Measurements from ENCODE around the gene EPS15. TPM values are rescaled to one million over a fixed set of nuclear protein-coding genes. Genes with fewer than 3 reads are reported as not detected.
"Not testable (repeated sequence)": the region's sequence is repeated elsewhere in the genome, so short reads cannot be mapped to it uniquely, and the experiment has no call there.

Gene EPS15
- total RNA-seq, 5 donors from 2014 or later (not counting 1 experiment from before 2014, with no cell fraction given) = 61.0 to 76.1 (median 75.2) TPM

GRCh38 chr1:51325878-51326755 is 192.9 kb downstream of the EPS15 start:
- Mint-ChIP-seq H3K9me3 (no peaks in the 10 kb centered on the region), H3K36me3 (no peaks in the 10 kb centered on the region), H3K27me3 (peaks cover 23 to 37% of the 10 kb centered on the region in 2 donors), H3K4me3 (no peak overlapping the region), H3K4me1 (peaks cover 5 to 7% (median 7%) of the 10 kb centered on the region in 3 donors), H3K27ac (no peak overlapping the region)
- CTCF ChIA-PET = no interaction called here
- Histone ChIP-seq H3K4me1 (ENCODE audit: control insufficient read depth in 1 of 2, extremely low read depth in 1 of 2, insufficient read depth in 2 of 2, low read length in 2 of 2) (peaks cover 0 to 10% of the 10 kb centered on the region in 2 experiments), H3K27ac (ENCODE audit: low read length) (no peak overlapping the region), H3K4me3 (ENCODE audit: control insufficient read depth in 1 of 2, extremely low read depth in 1 of 2, low read length in 1 of 2) (no peak overlapping the region), H3K27me3 (replicated peaks in 1 of 2; ENCODE audit: control insufficient read depth in 2 of 2, extremely low read depth in 1 of 2, insufficient read depth in 2 of 2, low read length in 1 of 2) (peaks cover 3 to 43% of the 10 kb centered on the region in 2 experiments), H3K9me3 (no peaks in the 10 kb centered on the region), H3K36me3 (ENCODE audit: control insufficient read depth in 2 of 2, extremely low read depth in 1 of 2, insufficient read depth in 1 of 2, low read length in 1 of 2) (no peaks in the 10 kb centered on the region)
- WGBS (ENCODE audit: insufficient coverage) = 80% methylated on average over 12 of the region's 16 CpGs
- DNase-seq = no peak
- no peak for ATAC-seq (replicated peaks in 1 of 4)
- POLR2A ChIA-PET = no interaction called here

- H3K27ac Mint-ChIP-seq = no peak overlapping the region
- H3K4me1 ChIP-seq (ENCODE audit: control insufficient read depth in 1 of 2, extremely low read depth in 1 of 2, insufficient read depth in 2 of 2, low read length in 2 of 2) = peaks cover 0 to 5% of the 10 kb centered on the region in 2 experiments
- H3K4me1 Mint-ChIP-seq = peaks cover 0 to 2% (median 2%) of the 10 kb centered on the region in 3 donors
- H3K36me3 ChIP-seq (ENCODE audit: control insufficient read depth in 2 of 2, extremely low read depth in 1 of 2, insufficient read depth in 1 of 2, low read length in 1 of 2) = no peaks in the 10 kb centered on the region
- no peak overlapping the region for H3K4me3 ChIP-seq (ENCODE audit: control insufficient read depth in 1 of 2, extremely low read depth in 1 of 2, low read length in 1 of 2)
- peaks cover 18 to 32% of the 10 kb centered on the region in 2 donors for H3K27me3 Mint-ChIP-seq
- CTCF ChIA-PET = no interaction called here
- ATAC-seq (replicated peaks in 1 of 4) (no peak), DNase-seq (no peak)
- H3K9me3 Mint-ChIP-seq = no peaks in the 10 kb centered on the region
- no peak overlapping the region for H3K27ac ChIP-seq (ENCODE audit: low read length)
- no peaks in the 10 kb centered on the region for H3K9me3 ChIP-seq
- WGBS (ENCODE audit: insufficient coverage) = 60% methylated on average over 1 of the region's 1 CpG
- POLR2A ChIA-PET = no interaction called here
- H3K36me3 Mint-ChIP-seq = no peaks in the 10 kb centered on the region
- H3K4me3 Mint-ChIP-seq = no peak overlapping the region
- H3K27me3 ChIP-seq (replicated peaks in 1 of 2; ENCODE audit: control insufficient read depth in 2 of 2, extremely low read depth in 1 of 2, insufficient read depth in 2 of 2, low read length in 1 of 2) = peaks cover 0 to 36% of the 10 kb centered on the region in 2 experiments
Measured at GRCh38 chr1:51325391-51325790, 193.7 kb downstream of the EPS15 start.

- peaks cover 0 to 36% of the 10 kb centered on the region in 2 experiments for H3K27me3 ChIP-seq (replicated peaks in 1 of 2; ENCODE audit: control insufficient read depth in 2 of 2, extremely low read depth in 1 of 2, insufficient read depth in 2 of 2, low read length in 1 of 2)
- DNase-seq; H3K4me3 Mint-ChIP-seq; H3K27ac Mint-ChIP-seq; H3K36me3 ChIP-seq (ENCODE audit: control insufficient read depth in 2 of 2, extremely low read depth in 1 of 2, insufficient read depth in 1 of 2, low read length in 1 of 2); H3K36me3 Mint-ChIP-seq; H3K4me1 ChIP-seq (ENCODE audit: control insufficient read depth in 1 of 2, extremely low read depth in 1 of 2, insufficient read depth in 2 of 2, low read length in 2 of 2); H3K4me3 ChIP-seq (ENCODE audit: control insufficient read depth in 1 of 2, extremely low read depth in 1 of 2, low read length in 1 of 2); H3K9me3 ChIP-seq; H3K27ac ChIP-seq (ENCODE audit: low read length); H3K9me3 Mint-ChIP-seq; CTCF ChIA-PET; POLR2A ChIA-PET; H3K4me1 Mint-ChIP-seq; ATAC-seq (replicated peaks in 1 of 4): not testable (repeated sequence)
- WGBS (ENCODE audit: insufficient coverage) = no CpG with 5 or more reads among the region's 8 CpGs
- peaks cover 18 to 32% of the 10 kb centered on the region in 2 donors for H3K27me3 Mint-ChIP-seq
Measured at GRCh38 chr1:51325011-51325385, 194.1 kb downstream of the EPS15 start.

GRCh38 chr1:51324251-51325010 is 194.6 kb downstream of the EPS15 start:
- Histone ChIP-seq H3K9me3 (no peaks in the 10 kb centered on the region), H3K4me1 (ENCODE audit: control insufficient read depth in 1 of 2, extremely low read depth in 1 of 2, insufficient read depth in 2 of 2, low read length in 2 of 2) (no peaks in the 10 kb centered on the region), H3K4me3 (ENCODE audit: control insufficient read depth in 1 of 2, extremely low read depth in 1 of 2, low read length in 1 of 2) (no peak overlapping the region), H3K27me3 (replicated peaks in 1 of 2; ENCODE audit: control insufficient read depth in 2 of 2, extremely low read depth in 1 of 2, insufficient read depth in 2 of 2, low read length in 1 of 2) (peaks cover 0 to 30% of the 10 kb centered on the region in 2 experiments), H3K27ac (ENCODE audit: low read length) (no peak overlapping the region), H3K36me3 (ENCODE audit: control insufficient read depth in 2 of 2, extremely low read depth in 1 of 2, insufficient read depth in 1 of 2, low read length in 1 of 2) (no peaks in the 10 kb centered on the region)
- CTCF ChIA-PET = no interaction called here
- no peak for DNase-seq
- ATAC-seq (replicated peaks in 1 of 4) = no peak
- no peaks in the 10 kb centered on the region for H3K4me1 Mint-ChIP-seq
- no peak overlapping the region for H3K4me3 Mint-ChIP-seq
- 100% methylated on average over 1 of the region's 7 CpGs for WGBS (ENCODE audit: insufficient coverage)
- no peaks in the 10 kb centered on the region for H3K36me3 Mint-ChIP-seq
- H3K9me3 Mint-ChIP-seq = no peaks in the 10 kb centered on the region
- H3K27me3 Mint-ChIP-seq = peaks cover 18 to 27% of the 10 kb centered on the region in 2 donors
- POLR2A ChIA-PET = no interaction called here
- no peak overlapping the region for H3K27ac Mint-ChIP-seq

GRCh38 chr1:51323778-51324177 is 195.3 kb downstream of the EPS15 start:
- CTCF ChIA-PET = no interaction called here
- ATAC-seq (replicated peaks in 1 of 4) (no peak), DNase-seq (no peak)
- peaks cover 0 to 23% of the 10 kb centered on the region in 2 experiments for H3K27me3 ChIP-seq (replicated peaks in 1 of 2; ENCODE audit: control insufficient read depth in 2 of 2, extremely low read depth in 1 of 2, insufficient read depth in 2 of 2, low read length in 1 of 2)
- POLR2A ChIA-PET = no interaction called here
- H3K4me3 ChIP-seq (ENCODE audit: control insufficient read depth in 1 of 2, extremely low read depth in 1 of 2, low read length in 1 of 2) = no peak overlapping the region
- Mint-ChIP-seq H3K9me3 (no peaks in the 10 kb centered on the region), H3K4me1 (no peaks in the 10 kb centered on the region), H3K27me3 (peaks cover 13 to 20% of the 10 kb centered on the region in 2 donors), H3K4me3 (no peak overlapping the region), H3K27ac (no peak overlapping the region), H3K36me3 (no peaks in the 10 kb centered on the region)
- no peaks in the 10 kb centered on the region for H3K9me3 ChIP-seq
- no peak overlapping the region for H3K27ac ChIP-seq (ENCODE audit: low read length)
- H3K36me3 ChIP-seq (ENCODE audit: control insufficient read depth in 2 of 2, extremely low read depth in 1 of 2, insufficient read depth in 1 of 2, low read length in 1 of 2) = no peaks in the 10 kb centered on the region
- H3K4me1 ChIP-seq (ENCODE audit: control insufficient read depth in 1 of 2, extremely low read depth in 1 of 2, insufficient read depth in 2 of 2, low read length in 2 of 2) = no peaks in the 10 kb centered on the region

GRCh38 chr1:51322417-51323101 is 196.5 kb downstream of the EPS15 start:
- H3K9me3 ChIP-seq = no peaks in the 10 kb centered on the region
- Mint-ChIP-seq H3K36me3 (no peaks in the 10 kb centered on the region), H3K27ac (no peak overlapping the region), H3K9me3 (no peaks in the 10 kb centered on the region), H3K27me3 (peaks cover 7 to 13% of the 10 kb centered on the region in 2 donors), H3K4me3 (no peak overlapping the region), H3K4me1 (no peaks in the 10 kb centered on the region)
- H3K4me1 ChIP-seq (ENCODE audit: control insufficient read depth in 1 of 2, extremely low read depth in 1 of 2, insufficient read depth in 2 of 2, low read length in 2 of 2) = no peaks in the 10 kb centered on the region
- H3K36me3 ChIP-seq (ENCODE audit: control insufficient read depth in 2 of 2, extremely low read depth in 1 of 2, insufficient read depth in 1 of 2, low read length in 1 of 2) = no peaks in the 10 kb centered on the region
- ChIA-PET POLR2A (interaction anchor here in 1 of 2 donors (0.6 kb wide), 1 partner anchor 253 kb away, joined by 3 read pairs; no protein-coding TSS in a partner anchor), CTCF (no interaction called here)
- no peak overlapping the region for H3K27ac ChIP-seq (ENCODE audit: low read length)
- WGBS (ENCODE audit: insufficient coverage) = 80% methylated on average over 2 of the region's 4 CpGs
- ATAC-seq (replicated peaks in 1 of 4) (no peak), DNase-seq (no peak)
- peaks cover 0 to 23% of the 10 kb centered on the region in 2 experiments for H3K27me3 ChIP-seq (replicated peaks in 1 of 2; ENCODE audit: control insufficient read depth in 2 of 2, extremely low read depth in 1 of 2, insufficient read depth in 2 of 2, low read length in 1 of 2)
- H3K4me3 ChIP-seq (ENCODE audit: control insufficient read depth in 1 of 2, extremely low read depth in 1 of 2, low read length in 1 of 2) = no peak overlapping the region

Data from T-cell (primary cell).